Motor neuron (in vitro differentiated cells): Measurements from ENCODE around the gene NBPF26. TPM values are rescaled to one million over a fixed set of nuclear protein-coding genes. Genes with fewer than 3 reads are reported as not detected.

Experiments
- total RNA-seq, 8 experiments: library from RNA; unstranded; fragments of 300-600 nt; gene quantifications; 2 replicates each; pipeline versions ENCODE4 v1.2.3 to v1.2.4, GENCODE V29; 2022

NBPF26 gene
- total RNA-seq, 8 experiments from 2014 or later: 5.7 to 19.8 (median 9.6) TPM

Other genes starting within 250 kb of the NBPF26 start
- gene PPIAL4A, start 165.8 kb downstream of the NBPF26 start, total RNA-seq: not detected